ENCODE data around the gene MEGF6.

- TF ChIP-seq, protein P1, sequence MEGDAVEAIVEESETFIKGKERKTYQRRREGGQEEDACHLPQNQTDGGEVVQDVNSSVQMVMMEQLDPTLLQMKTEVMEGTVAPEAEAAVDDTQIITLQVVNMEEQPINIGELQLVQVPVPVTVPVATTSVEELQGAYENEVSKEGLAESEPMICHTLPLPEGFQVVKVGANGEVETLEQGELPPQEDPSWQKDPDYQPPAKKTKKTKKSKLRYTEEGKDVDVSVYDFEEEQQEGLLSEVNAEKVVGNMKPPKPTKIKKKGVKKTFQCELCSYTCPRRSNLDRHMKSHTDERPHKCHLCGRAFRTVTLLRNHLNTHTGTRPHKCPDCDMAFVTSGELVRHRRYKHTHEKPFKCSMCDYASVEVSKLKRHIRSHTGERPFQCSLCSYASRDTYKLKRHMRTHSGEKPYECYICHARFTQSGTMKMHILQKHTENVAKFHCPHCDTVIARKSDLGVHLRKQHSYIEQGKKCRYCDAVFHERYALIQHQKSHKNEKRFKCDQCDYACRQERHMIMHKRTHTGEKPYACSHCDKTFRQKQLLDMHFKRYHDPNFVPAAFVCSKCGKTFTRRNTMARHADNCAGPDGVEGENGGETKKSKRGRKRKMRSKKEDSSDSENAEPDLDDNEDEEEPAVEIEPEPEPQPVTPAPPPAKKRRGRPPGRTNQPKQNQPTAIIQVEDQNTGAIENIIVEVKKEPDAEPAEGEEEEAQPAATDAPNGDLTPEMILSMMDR (IDR thresholded peaks at IDR 0.05) = no peak
- TF ChIP-seq ZFX (IDR thresholded peaks at IDR 0.05; ENCODE audit: borderline replicate concordance) = no peak
Observed at GRCh38 chr1:3548895-3549294, 62.4 kb downstream of the MEGF6 start.
